Gastroesophageal sphincter (tissue), 4 donors: ENCODE results near the gene ESR2. TPM values are rescaled to one million over a fixed set of nuclear protein-coding genes. Genes with fewer than 3 reads are reported as not detected.

ENCODE experiments used
- ATAC-seq: fragments of 150-250 bp; one replicate; pipeline ENCODE4 v1.9.1; 2016; ENCODE audit warnings: mild to moderate bottlenecking, moderate library complexity
- H3K27ac ChIP-seq, 4 donors: fragments of 200-600 bp; sonication (generic) in 3 of 4; 1 replicate in 3 of 4; 2 replicates in 1 of 4; pipeline ENCODE4 v1.5.1; 2016 to 2019
- H3K27me3 ChIP-seq: fragments of 200-600 bp; sonication (generic); one replicate; pipeline ENCODE4 v1.5.1; 2019
- H3K36me3 ChIP-seq, 2 donors: fragments of 200-600 bp; sonication (generic); one replicate each; pipeline ENCODE4 v1.5.1; 2019; ENCODE audit warnings: control low read depth in 1 of 2
- H3K4me1 ChIP-seq, 3 donors: fragments of 200-600 bp; sonication (generic); 1 replicate in 2 of 3; 2 replicates in 1 of 3; pipeline ENCODE4 v1.5.1; 2016 to 2019; ENCODE audit warnings: control low read depth in 2 of 3
- H3K4me3 ChIP-seq, 2 donors: fragments of 200-600 bp; sonication (generic); one replicate each; pipeline ENCODE4 v1.5.1; 2019; ENCODE audit warnings: mild to moderate bottlenecking in 1 of 2, moderate library complexity in 1 of 2
- H3K9me3 ChIP-seq, 3 donors: fragments of 200-600 bp; sonication (generic); one replicate each; pipeline ENCODE4 v1.5.1; 2017 to 2019; ENCODE audit warnings: control low read depth in 2 of 3
- EP300 ChIP-seq: sonication (generic); formaldehyde crosslinking; IDR thresholded peaks from one replicate; pipeline ENCODE4 v1.6.1; 2017; ENCODE audit warnings: antibody characterized with exemption, mild to moderate bottlenecking
- POLR2A ChIP-seq, 2 donors: fragments of 450-650 bp; IDR thresholded peaks; one replicate each; pipeline ENCODE4 v1.6.1; 2017; ENCODE audit warnings: antibody characterized with exemption in 2 of 2, mild to moderate bottlenecking in 2 of 2, moderate library complexity in 1 of 2
- POLR2AphosphoS5 ChIP-seq: sonication (generic); formaldehyde crosslinking; IDR thresholded peaks from one replicate; pipeline ENCODE4 v1.6.1; 2017; ENCODE audit warnings: antibody characterized with exemption
- WGBS, 2 donors: methylation state at CpG; one replicate each; pipeline ENCODE4 v1.1.5; 2018; ENCODE audit warnings: low coverage in 1 of 2; 5-methylcytosine and 5-hydroxymethylcytosine counted together
- total RNA-seq, 4 donors: library from RNA; depleted of rRNA; stranded (reverse); fragments of >200 nt; gene quantifications; one replicate each; pipeline ENCODE4 v1.1.0, GENCODE V29; 2016
- TF ChIP-seq, protein P1 (sequence below), 4 experiments: fragments of 200-600 bp in 2 of 4; fragments of 450-650 bp in 2 of 4; sonication (generic) in 1 of 4; IDR thresholded peaks; one replicate each; pipeline ENCODE4 v1.5.1; 2017 to 2019; ENCODE audit warnings: antibody characterized with exemption in 4 of 4, mild to moderate bottlenecking in 2 of 4, moderate library complexity in 2 of 4

ESR2 gene
- total RNA-seq, 4 donors from 2014 or later = 0.23 to 2.5 (median 0.40) TPM; not detected in 1

DNA sequence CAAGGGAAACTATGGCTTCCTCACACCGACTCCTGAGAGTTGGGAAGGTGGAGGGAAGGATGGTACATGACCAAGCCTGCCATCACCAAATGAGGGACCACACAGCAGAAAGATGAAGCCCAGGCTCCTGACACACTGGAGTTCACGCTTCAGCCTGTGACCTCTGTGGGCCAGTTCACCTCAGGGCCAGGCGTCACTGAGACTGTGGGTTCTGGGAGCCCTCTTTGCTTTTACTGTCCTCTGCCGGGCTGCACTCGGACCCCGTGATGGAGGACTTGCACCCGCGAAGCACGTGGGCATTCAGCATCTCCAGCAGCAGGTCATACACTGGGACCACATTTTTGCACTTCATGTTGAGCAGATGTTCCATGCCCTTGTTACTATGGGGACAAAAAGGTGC is 61.2 kb downstream of the ESR2 start:
- Histone ChIP-seq H3K27ac (no peak overlapping the region), H3K9me3 (no peaks in the 10 kb centered on the region), H3K4me3 (no peak overlapping the region), H3K4me1 (no peaks in the 10 kb centered on the region), H3K27me3 (no peaks in the 10 kb centered on the region), H3K36me3 (peaks cover 0 to 47% of the 10 kb centered on the region in 2 donors)
- no peak for ATAC-seq
- TF ChIP-seq POLR2AphosphoS5 = no peak
- TF ChIP-seq POLR2A (IDR thresholded peaks at IDR 0.05) = no peak
- no peak for TF ChIP-seq EP300
- TF ChIP-seq, protein P1, sequence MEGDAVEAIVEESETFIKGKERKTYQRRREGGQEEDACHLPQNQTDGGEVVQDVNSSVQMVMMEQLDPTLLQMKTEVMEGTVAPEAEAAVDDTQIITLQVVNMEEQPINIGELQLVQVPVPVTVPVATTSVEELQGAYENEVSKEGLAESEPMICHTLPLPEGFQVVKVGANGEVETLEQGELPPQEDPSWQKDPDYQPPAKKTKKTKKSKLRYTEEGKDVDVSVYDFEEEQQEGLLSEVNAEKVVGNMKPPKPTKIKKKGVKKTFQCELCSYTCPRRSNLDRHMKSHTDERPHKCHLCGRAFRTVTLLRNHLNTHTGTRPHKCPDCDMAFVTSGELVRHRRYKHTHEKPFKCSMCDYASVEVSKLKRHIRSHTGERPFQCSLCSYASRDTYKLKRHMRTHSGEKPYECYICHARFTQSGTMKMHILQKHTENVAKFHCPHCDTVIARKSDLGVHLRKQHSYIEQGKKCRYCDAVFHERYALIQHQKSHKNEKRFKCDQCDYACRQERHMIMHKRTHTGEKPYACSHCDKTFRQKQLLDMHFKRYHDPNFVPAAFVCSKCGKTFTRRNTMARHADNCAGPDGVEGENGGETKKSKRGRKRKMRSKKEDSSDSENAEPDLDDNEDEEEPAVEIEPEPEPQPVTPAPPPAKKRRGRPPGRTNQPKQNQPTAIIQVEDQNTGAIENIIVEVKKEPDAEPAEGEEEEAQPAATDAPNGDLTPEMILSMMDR (IDR thresholded peaks at IDR 0.05) = no peak
- WGBS, 2 donors = 80 to 100% methylated on average over 1 to 2 of the region's 9 CpGs

- H3K27ac ChIP-seq = no peak overlapping the region
- H3K4me1 ChIP-seq = no peaks in the 10 kb centered on the region
- no peak for TF ChIP-seq EP300
- TF ChIP-seq POLR2A (IDR thresholded peaks at IDR 0.05) = no peak
- no peak for TF ChIP-seq POLR2AphosphoS5
- TF ChIP-seq, protein P1 (IDR thresholded peaks at IDR 0.05) = no peak
- peaks cover 0 to 53% of the 10 kb centered on the region in 2 donors for H3K36me3 ChIP-seq
- no peaks in the 10 kb centered on the region for H3K27me3 ChIP-seq
- no peak overlapping the region for H3K4me3 ChIP-seq
- H3K9me3 ChIP-seq = no peaks in the 10 kb centered on the region
- 82 to 88% methylated on average over 3 to 7 of the region's 9 CpGs for WGBS, 2 donors
- no peak for ATAC-seq
Measured at GRCh38 chr14:64232095-64232838, 61.9 kb downstream of the ESR2 start.

DNA sequence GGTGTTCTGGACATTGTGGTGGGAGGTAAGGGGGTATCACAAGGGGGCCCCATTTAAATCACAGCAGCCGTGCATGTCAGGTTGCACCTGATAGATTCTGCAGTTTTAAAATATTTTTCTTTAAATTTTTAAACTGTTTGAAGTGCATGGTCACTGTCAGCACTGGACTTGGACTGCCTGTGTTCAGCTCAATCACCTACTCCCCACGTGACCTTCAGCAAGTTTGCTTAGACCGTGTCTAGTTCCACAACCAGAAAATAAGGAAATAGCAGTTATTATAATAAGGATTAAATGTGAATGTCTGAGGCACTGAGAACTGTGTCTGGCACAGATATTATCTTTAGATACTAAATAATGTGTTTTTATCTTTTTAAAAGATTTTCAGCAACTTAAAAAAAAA is 64.7 kb downstream of the ESR2 start:
- Histone ChIP-seq H3K9me3 (no peaks in the 10 kb centered on the region), H3K27ac (no peak overlapping the region), H3K36me3 (peaks cover 0 to 81% of the 10 kb centered on the region in 2 donors), H3K27me3 (no peaks in the 10 kb centered on the region), H3K4me3 (no peak overlapping the region), H3K4me1 (no peaks in the 10 kb centered on the region)
- TF ChIP-seq, protein P1 (IDR thresholded peaks at IDR 0.05) = no peak
- TF ChIP-seq POLR2AphosphoS5 = no peak
- TF ChIP-seq POLR2A (IDR thresholded peaks at IDR 0.05) = no peak
- TF ChIP-seq EP300 = no peak
- ATAC-seq = no peak
- WGBS, 2 donors = 87 to 100% methylated on average over 1 to 3 of the region's 3 CpGs

DNA sequence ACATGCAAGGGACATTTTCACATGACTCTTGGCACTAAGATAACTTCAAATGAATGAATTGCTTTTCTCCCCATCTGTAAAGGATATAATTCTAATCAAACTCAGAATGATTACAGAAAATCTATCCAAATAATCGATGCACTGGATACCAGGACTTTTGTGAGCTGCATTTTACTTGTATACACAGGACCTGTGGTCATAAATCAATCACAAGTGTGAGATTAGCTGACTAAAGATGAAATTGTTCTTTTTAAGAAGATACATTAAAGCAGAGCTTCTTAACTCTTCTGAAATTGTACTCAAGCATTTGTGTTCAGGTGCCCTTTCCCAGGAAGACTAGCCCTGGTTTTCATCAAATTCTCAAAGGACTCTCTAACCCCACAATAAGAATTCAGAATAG is 66.3 kb downstream of the ESR2 start:
- H3K4me3 ChIP-seq = no peak overlapping the region
- no peaks in the 10 kb centered on the region for H3K9me3 ChIP-seq
- H3K36me3 ChIP-seq = peaks cover 0 to 94% of the 10 kb centered on the region in 2 donors
- no peaks in the 10 kb centered on the region for H3K27me3 ChIP-seq
- WGBS, 2 donors = 0 to 75% methylated on average over 1 of the region's 1 CpG
- no peak for ATAC-seq
- no peaks in the 10 kb centered on the region for H3K4me1 ChIP-seq
- TF ChIP-seq POLR2AphosphoS5 = no peak
- TF ChIP-seq EP300 = no peak
- TF ChIP-seq POLR2A (IDR thresholded peaks at IDR 0.05) = no peak
- TF ChIP-seq, protein P1 (IDR thresholded peaks at IDR 0.05) = no peak
- H3K27ac ChIP-seq = no peak overlapping the region

DNA sequence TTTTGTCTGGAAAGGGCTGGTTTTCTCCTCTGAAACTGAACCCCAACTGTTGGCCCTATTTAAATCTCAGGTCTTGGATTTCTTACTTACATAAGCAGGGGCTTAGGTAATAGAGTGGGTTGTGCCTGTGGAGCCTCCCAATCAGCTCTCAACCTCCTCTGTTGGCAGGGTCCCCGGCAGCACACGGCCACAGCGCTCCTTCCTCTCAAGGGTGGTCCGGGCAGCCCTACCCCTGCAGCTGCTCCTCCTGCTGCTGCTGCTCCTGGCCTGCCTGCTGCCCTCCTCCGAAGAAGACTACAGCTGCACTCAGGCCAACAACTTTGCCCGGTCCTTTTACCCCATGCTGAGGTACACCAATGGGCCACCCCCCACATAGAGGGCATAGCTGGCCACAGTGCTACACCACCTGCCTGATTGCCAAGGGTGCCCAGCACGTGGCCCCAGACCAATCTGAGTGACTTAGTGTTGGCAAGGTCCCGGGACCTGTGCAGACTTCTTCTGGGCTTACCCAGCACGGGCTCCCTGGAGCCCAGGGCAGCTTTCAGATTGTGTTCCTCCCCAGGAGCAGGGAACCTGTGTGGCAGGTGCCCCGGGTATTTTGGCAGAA is 68.9 kb downstream of the ESR2 start:
- ATAC-seq = no peak
- Histone ChIP-seq H3K9me3 (no peaks in the 10 kb centered on the region), H3K27me3 (no peaks in the 10 kb centered on the region), H3K4me3 (no peak overlapping the region), H3K27ac (no peak overlapping the region), H3K36me3 (peaks cover 0 to 100% of the 10 kb centered on the region in 2 donors), H3K4me1 (no peaks in the 10 kb centered on the region)
- WGBS, 2 donors = 82% methylated on average over 5 of the region's 10 CpGs; no CpG with 5 or more reads in 1 of the 2 donors
- no peak for TF ChIP-seq POLR2AphosphoS5
- no peak for TF ChIP-seq POLR2A (IDR thresholded peaks at IDR 0.05)
- no peak for TF ChIP-seq EP300
- TF ChIP-seq, protein P1 (IDR thresholded peaks at IDR 0.05) = no peak
